ENCODE measurements around the gene HDAC4. TPM values are rescaled to one million over a fixed set of nuclear protein-coding genes. Genes with fewer than 3 reads are reported as not detected.

Gene HDAC4
- total and polyA plus RNA-seq, 7 donors: 7.9 to 329 (median 129) TPM

- WGBS, 3 donors: 81 to 89% (median 83%) methylated on average over 14 of the region's 14 CpGs
- no peak for ATAC-seq
- peaks cover 0 to 95% of the 10 kb centered on the region in 2 donors for H3K36me3 ChIP-seq (ENCODE audit: insufficient read depth in 1 of 2, low read depth in 1 of 2)
- no peaks in the 10 kb centered on the region for H3K27me3 ChIP-seq (ENCODE audit: insufficient read depth in 3 of 3, low read length in 2 of 3)
- no peak for DNase-seq
- H3K9me3 ChIP-seq: no peaks in the 10 kb centered on the region
- no peak overlapping the region for H3K4me3 ChIP-seq
- intact Hi-C loops (cut with DNase I): no loop called here
- H3K27ac ChIP-seq: no peak overlapping the region
- no peak for TF ChIP-seq CTCF (IDR thresholded peaks at IDR 0.05)
- peaks cover 20% of the 10 kb centered on the region for H3K4me1 ChIP-seq
Observed at GRCh38 chr2:239112127-239112774, 288.6 kb downstream of the HDAC4 start.

GRCh38 chr2:239111401-239112100, 289.3 kb downstream of the HDAC4 start:
- 83 to 92% (median 87%) methylated on average over 34 to 36 of the region's 36 CpGs for WGBS, 3 donors
- no peaks in the 10 kb centered on the region for H3K9me3 ChIP-seq
- H3K4me3 ChIP-seq: no peak overlapping the region
- H3K27ac ChIP-seq: no peak overlapping the region
- TF ChIP-seq CTCF (IDR thresholded peaks at IDR 0.05): no peak
- H3K27me3 ChIP-seq (ENCODE audit: insufficient read depth in 3 of 3, low read length in 2 of 3): no peaks in the 10 kb centered on the region
- DNase-seq (no peak), ATAC-seq (peak in 1 of 4 donors; percentile 6)
- peaks cover 0 to 96% of the 10 kb centered on the region in 2 donors for H3K36me3 ChIP-seq (ENCODE audit: insufficient read depth in 1 of 2, low read depth in 1 of 2)
- peaks cover 20% of the 10 kb centered on the region for H3K4me1 ChIP-seq
- intact Hi-C loops (cut with DNase I): no loop called here

- no peak overlapping the region for H3K27ac ChIP-seq
- peaks cover 20% of the 10 kb centered on the region for H3K4me1 ChIP-seq
- H3K9me3 ChIP-seq: no peaks in the 10 kb centered on the region
- intact Hi-C loops (cut with DNase I): no loop called here
- no peak overlapping the region for H3K4me3 ChIP-seq
- WGBS, 3 donors: 74 to 83% (median 82%) methylated on average over 14 of the region's 14 CpGs
- no peak for DNase-seq
- no peaks in the 10 kb centered on the region for H3K27me3 ChIP-seq (ENCODE audit: insufficient read depth in 3 of 3, low read length in 2 of 3)
- no peak for ATAC-seq
- no peak for TF ChIP-seq CTCF (IDR thresholded peaks at IDR 0.05)
- H3K36me3 ChIP-seq (ENCODE audit: insufficient read depth in 1 of 2, low read depth in 1 of 2): peaks cover 0 to 97% of the 10 kb centered on the region in 2 donors
Observed at GRCh38 chr2:239110595-239111048, 290.2 kb downstream of the HDAC4 start.

GRCh38 chr2:239109928-239110545, 290.8 kb downstream of the HDAC4 start:
- 71 to 93% (median 73%) methylated on average over 14 of the region's 14 CpGs for WGBS, 3 donors
- H3K4me3 ChIP-seq: no peak overlapping the region
- ATAC-seq (no peak), DNase-seq (no peak)
- intact Hi-C loops (cut with DNase I): no loop called here
- H3K4me1 ChIP-seq: peaks cover 16% of the 10 kb centered on the region
- H3K9me3 ChIP-seq: no peaks in the 10 kb centered on the region
- no peak for TF ChIP-seq CTCF (IDR thresholded peaks at IDR 0.05)
- no peaks in the 10 kb centered on the region for H3K27me3 ChIP-seq (ENCODE audit: insufficient read depth in 3 of 3, low read length in 2 of 3)
- no peak overlapping the region for H3K27ac ChIP-seq
- H3K36me3 ChIP-seq (ENCODE audit: insufficient read depth in 1 of 2, low read depth in 1 of 2): peaks cover 0 to 98% of the 10 kb centered on the region in 2 donors

All from psoas muscle (tissue), 8 donors.